GM19372 (cell line): ENCODE data around the gene AKAP17A.
A peak's percentile ranks its signal among the peaks of the same experiment; 100 is the strongest.

Source experiments
- ATAC-seq: cut with Tn5 transposase; IDR thresholded peaks from one replicate; pipeline ENCODE4 v1.9.1; 2021; ENCODE audit warnings: mild to moderate bottlenecking, low read depth, moderate library complexity; ENCODE audit not compliant: unreplicated experiment

The AKAP17A gene

DNA sequence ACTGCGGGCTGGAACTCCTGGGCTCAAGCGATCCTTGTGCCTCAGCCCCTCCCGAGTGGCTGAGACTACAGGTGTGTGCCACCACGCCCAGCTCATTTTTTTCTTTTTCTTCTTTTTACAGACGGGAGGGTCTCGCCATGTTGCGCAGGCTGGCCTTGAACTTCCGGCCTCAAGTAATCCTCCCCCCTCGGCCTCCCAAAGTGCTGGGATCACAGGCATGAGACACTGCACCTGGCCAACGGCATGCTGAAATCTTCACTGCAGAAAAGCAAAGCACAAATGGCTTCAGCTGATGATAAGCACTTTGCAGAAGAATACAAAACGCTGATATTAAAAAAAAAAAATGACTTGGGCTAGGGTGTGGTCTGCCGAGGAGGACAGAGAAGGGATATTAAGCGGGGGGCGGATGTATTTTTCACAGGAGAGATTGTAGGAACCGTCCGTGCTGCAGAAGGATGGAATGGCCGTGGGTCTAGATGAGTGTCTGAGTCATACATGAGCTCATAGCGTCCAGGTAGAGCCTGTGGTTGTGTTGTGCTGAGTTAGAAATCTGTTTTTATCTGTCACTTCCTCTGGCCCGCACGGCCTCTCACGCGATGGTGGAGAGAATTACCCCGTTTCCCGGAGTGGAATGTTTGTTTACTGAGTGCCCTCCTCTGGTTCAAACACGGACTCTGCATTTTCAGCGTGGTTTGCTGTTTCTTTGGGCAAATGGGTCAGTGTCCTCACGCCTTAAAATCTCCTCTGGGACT lies 8.5 kb upstream of the AKAP17A start:
- ATAC-seq, result peak; percentile 74

- no peak for ATAC-seq
These were observed 7.0 kb upstream of the AKAP17A start for GRCh38 chrX:1584237-1585011.

DNA sequence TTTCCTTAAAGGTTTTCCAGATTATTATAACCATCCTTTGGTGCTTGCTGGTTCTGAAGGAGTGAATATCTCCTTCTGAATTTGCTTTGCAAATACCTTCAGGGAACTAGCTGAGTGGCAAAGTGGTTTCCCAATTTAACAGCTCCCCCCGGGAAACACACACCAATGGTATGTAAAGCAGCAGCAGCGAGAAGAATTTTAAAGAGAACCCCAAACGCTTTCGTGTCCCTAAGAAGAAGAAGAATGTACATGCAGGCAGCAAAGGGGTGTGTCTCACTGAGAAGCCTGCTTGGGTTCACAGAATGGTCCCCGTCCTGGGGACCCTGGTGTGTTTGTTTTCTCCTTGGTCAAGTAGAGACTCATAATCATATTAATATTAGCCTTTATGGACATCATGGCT lies 4.2 kb upstream of the AKAP17A start:
- no peak for ATAC-seq

GRCh38 chrX:1589356-1590130 lies 1.9 kb upstream of the AKAP17A start:
- ATAC-seq, result no peak

GRCh38 chrX:1591863-1592469 lies 562 bp downstream of the AKAP17A start:
- no peak for ATAC-seq

DNA sequence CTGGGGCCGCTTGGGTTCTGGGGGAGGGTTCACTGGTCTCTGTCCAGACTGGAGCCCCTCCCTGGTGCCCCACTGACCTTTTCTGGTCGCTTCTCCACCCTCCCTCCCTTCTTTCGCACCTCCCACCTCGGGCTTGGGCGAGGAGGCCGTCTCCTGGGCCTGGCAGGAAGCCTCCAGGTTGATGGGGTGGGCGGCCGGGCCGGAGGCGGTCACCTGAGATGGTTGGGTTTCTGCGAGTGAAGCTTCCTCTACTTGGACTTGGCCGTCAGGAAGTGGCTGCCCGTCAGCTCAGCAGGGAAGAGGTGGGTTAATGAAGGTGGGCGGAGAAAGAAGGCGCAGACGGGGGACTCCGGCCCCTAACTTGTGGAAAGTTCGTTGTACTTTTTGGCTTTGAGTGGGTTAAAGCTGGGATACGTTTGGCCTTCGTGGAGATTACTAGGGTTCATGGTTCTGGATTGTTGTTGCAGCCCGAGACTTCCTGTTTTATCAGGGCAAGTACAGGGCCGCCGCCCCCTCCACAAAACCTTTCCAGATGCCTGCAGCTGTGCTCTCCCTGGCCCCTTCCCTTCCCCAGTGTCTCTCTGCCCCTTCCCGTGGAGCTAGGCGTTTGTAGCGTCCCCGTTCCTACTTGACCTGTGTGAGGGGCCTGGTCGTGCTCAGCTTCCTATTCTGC lies 1.2 kb downstream of the AKAP17A start:
- peak; percentile 33 for ATAC-seq

DNA sequence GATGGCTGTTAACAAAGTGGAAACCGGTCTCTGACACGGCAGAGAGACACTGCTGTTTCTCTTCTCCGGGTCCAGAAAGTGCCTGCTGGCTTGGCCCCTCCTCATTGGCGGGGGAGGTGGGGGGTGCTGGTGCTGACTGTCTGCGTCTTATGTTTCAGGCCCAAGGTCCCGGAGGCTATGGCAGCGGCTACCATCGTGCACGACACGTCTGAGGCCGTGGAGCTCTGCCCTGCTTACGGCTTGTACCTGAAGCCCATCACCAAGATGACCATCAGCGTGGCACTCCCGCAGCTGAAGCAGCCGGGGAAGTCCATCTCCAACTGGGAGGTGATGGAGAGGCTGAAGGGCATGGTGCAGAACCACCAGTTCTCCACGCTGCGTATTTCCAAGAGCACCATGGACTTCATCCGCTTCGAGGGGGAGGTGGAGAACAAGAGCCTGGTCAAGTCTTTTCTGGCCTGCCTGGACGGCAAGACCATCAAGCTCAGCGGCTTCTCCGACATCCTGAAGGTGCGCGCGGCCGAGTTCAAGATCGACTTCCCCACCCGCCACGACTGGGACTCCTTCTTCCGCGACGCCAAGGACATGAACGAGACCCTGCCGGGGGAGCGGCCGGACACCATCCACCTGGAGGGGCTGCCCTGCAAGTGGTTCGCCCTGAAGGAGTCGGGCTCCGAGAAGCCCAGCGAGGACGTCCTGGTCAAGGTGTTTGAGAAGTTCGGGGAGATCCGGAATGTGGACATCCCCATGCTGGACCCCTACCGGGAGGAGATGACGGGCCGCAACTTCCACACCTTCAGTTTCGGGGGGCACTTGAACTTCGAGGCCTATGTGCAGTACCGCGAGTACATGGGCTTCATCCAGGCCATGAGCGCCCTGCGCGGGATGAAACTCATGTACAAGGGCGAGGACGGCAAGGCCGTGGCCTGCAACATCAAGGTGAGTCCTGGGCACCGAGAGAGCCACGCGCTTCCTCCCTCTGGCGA lies 2.2 kb downstream of the AKAP17A start:
- no peak for ATAC-seq

GRCh38 chrX:1595711-1596060 lies 4.3 kb downstream of the AKAP17A start:
- ATAC-seq, result no peak

GRCh38 chrX:1596676-1597344 lies 5.4 kb downstream of the AKAP17A start:
- no peak for ATAC-seq

DNA sequence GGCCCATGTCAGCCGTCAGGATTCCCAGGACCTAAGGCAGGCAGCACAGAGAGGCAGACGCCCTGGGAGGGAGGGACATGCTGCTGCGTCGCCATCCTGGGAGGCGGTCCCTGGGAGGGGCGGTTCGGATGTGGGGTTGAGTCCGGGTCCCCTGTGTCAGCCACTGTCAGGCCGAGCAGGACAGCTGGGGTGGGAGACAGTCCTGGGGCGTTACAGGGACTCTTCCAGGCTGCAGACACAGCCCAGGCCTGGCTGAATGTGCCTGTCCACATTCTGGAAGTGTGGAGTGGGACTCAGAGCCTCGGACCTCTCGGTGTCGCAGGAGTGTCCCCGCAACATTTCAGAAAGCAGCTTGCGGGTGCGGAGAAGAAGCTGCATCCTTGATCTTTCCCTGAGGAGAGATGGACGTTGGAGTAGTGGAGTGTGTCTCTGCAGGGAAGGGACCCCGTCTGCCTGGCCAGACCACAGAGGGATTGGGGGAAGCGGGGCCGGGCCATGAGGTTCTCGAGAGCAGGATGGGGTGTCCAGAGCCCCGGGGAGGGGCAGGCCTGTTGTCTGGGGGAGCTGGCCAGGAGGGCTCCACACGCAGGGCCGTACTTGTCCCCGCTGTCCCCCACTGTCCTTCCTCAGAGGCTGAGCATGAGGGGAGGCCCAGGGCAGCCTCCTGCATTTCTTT lies 6.1 kb downstream of the AKAP17A start:
- no peak for ATAC-seq

DNA sequence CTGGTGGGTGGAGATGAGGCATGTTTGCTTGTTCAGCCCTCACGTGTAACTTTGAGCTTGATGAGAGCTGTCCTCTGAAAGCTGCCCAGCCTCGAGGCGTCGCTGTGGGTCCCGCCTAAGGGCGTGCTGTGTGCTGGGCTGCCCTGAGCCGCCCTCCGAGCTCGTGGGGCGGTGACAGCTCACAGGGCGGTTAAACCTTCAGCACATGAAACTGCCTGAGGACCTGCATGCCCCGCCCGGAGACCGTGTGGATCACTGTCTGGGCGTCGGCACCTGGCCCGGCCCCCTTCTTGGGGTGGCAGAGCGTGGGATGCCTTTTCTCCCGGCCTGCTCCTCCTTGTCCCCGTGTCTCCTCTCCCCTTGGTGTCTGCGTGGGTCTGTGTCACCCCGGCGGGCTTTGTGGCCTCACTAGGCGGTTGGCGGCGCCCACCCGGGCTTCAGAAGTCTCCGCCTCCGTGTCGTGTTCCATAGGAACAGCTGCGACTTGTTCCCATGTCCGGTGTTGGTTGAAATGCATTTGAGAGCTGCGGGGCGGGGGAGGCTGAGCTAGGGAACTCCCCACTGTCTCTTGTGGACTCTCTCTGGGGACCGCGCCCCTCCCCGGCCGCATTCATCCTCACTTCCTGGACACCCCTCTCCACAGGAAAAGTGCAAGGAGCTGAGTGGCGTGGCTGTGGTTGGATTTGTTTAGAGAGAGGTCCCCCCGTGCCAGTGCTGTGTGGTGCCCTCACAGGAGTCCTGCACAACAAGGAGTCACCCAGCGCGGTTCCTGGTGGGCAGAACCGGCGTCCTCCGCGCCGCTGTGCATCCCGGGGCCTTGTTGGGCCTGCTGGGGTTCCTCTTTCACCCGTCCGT lies 6.8 kb downstream of the AKAP17A start:
- no peak for ATAC-seq

GRCh38 chrX:1598876-1599790 lies 7.7 kb downstream of the AKAP17A start:
- no peak for ATAC-seq

- ATAC-seq, result no peak
These were observed 8.5 kb downstream of the AKAP17A start for GRCh38 chrX:1599791-1600405.

- ATAC-seq, result no peak
These were observed 9.1 kb downstream of the AKAP17A start for GRCh38 chrX:1600406-1601050.

- ATAC-seq, result no peak
These were observed 9.8 kb downstream of the AKAP17A start for GRCh38 chrX:1601051-1601767.
